BLaER1 (cell line): ENCODE results near the gene ANOS1.

Experiments
- H3K27ac ChIP-seq: shearing (Covaris generic); formaldehyde crosslinking; 2 replicates; pipeline ENCODE4 v1.8.1; 2022
- H3K27me3 ChIP-seq: shearing (Covaris generic); formaldehyde crosslinking; 2 replicates; pipeline ENCODE4 v1.8.1; 2022
- H3K36me3 ChIP-seq: shearing (Covaris generic); formaldehyde crosslinking; 2 replicates; pipeline ENCODE4 v1.8.1; 2022
- H3K4me1 ChIP-seq: shearing (Covaris generic); formaldehyde crosslinking; 2 replicates; pipeline ENCODE4 v1.8.1; 2022
- H3K4me2 ChIP-seq: shearing (Covaris generic); formaldehyde crosslinking; 2 replicates; pipeline ENCODE4 v1.8.1; 2022
- H3K4me3 ChIP-seq: shearing (Covaris generic); formaldehyde crosslinking; 2 replicates; pipeline ENCODE4 v1.8.1; 2022
- H3K9ac ChIP-seq: shearing (Covaris generic); formaldehyde crosslinking; 2 replicates; pipeline ENCODE4 v1.8.1; 2022
- H3K9me3 ChIP-seq: shearing (Covaris generic); formaldehyde crosslinking; 2 replicates; pipeline ENCODE4 v1.8.1; 2022
- H4K20me1 ChIP-seq: shearing (Covaris generic); formaldehyde crosslinking; 2 replicates; pipeline ENCODE4 v1.8.1; 2022
- Cebpa-rat ChIP-seq: shearing (Covaris generic); IDR thresholded peaks from 2 replicates; pipeline ENCODE4 v1.8.1; 2022

ANOS1 gene

GRCh38 chrX:8636497-8636896 lies 95.4 kb downstream of the ANOS1 start:
- TF ChIP-seq Cebpa-rat, result no peak
- Histone ChIP-seq H3K4me2 (no peak overlapping the region), H3K4me3 (no peak overlapping the region), H4K20me1 (no peaks in the 10 kb centered on the region), H3K36me3 (no peaks in the 10 kb centered on the region), H3K27me3 (no peaks in the 10 kb centered on the region), H3K9me3 (no peaks in the 10 kb centered on the region), H3K4me1 (no peaks in the 10 kb centered on the region), H3K27ac (no peak overlapping the region), H3K9ac (no peak overlapping the region)

GRCh38 chrX:8635812-8636211 lies 96.1 kb downstream of the ANOS1 start:
- no peaks in the 10 kb centered on the region for H3K9me3 ChIP-seq
- no peaks in the 10 kb centered on the region for H4K20me1 ChIP-seq
- H3K27ac ChIP-seq, result no peak overlapping the region
- H3K4me2 ChIP-seq, result no peak overlapping the region
- H3K36me3 ChIP-seq, result no peaks in the 10 kb centered on the region
- H3K4me1 ChIP-seq, result no peaks in the 10 kb centered on the region
- H3K4me3 ChIP-seq, result no peak overlapping the region
- TF ChIP-seq Cebpa-rat, result no peak
- no peaks in the 10 kb centered on the region for H3K27me3 ChIP-seq
- H3K9ac ChIP-seq, result no peak overlapping the region

- H3K27ac ChIP-seq, result no peak overlapping the region
- H4K20me1 ChIP-seq, result no peaks in the 10 kb centered on the region
- H3K36me3 ChIP-seq, result no peaks in the 10 kb centered on the region
- no peak overlapping the region for H3K9ac ChIP-seq
- H3K27me3 ChIP-seq, result no peaks in the 10 kb centered on the region
- H3K9me3 ChIP-seq, result no peaks in the 10 kb centered on the region
- H3K4me2 ChIP-seq, result no peak overlapping the region
- no peaks in the 10 kb centered on the region for H3K4me1 ChIP-seq
- no peak for TF ChIP-seq Cebpa-rat
- H3K4me3 ChIP-seq, result no peak overlapping the region
Measured at GRCh38 chrX:8632924-8633323, 99.0 kb downstream of the ANOS1 start.

GRCh38 chrX:8629871-8630270 lies 102.1 kb downstream of the ANOS1 start:
- no peaks in the 10 kb centered on the region for H3K9me3 ChIP-seq
- H3K36me3 ChIP-seq, result no peaks in the 10 kb centered on the region
- H3K9ac ChIP-seq, result no peak overlapping the region
- no peak overlapping the region for H3K27ac ChIP-seq
- no peaks in the 10 kb centered on the region for H3K27me3 ChIP-seq
- H3K4me3 ChIP-seq, result no peak overlapping the region
- TF ChIP-seq Cebpa-rat, result no peak
- no peaks in the 10 kb centered on the region for H3K4me1 ChIP-seq
- no peak overlapping the region for H3K4me2 ChIP-seq
- H4K20me1 ChIP-seq, result no peaks in the 10 kb centered on the region

- Histone ChIP-seq H3K4me3 (no peak overlapping the region), H3K27me3 (no peaks in the 10 kb centered on the region), H4K20me1 (no peaks in the 10 kb centered on the region), H3K4me1 (no peaks in the 10 kb centered on the region), H3K27ac (no peak overlapping the region), H3K9ac (no peak overlapping the region), H3K4me2 (no peak overlapping the region), H3K9me3 (no peaks in the 10 kb centered on the region), H3K36me3 (no peaks in the 10 kb centered on the region)
- TF ChIP-seq Cebpa-rat, result no peak
Measured at GRCh38 chrX:8627796-8628195, 104.1 kb downstream of the ANOS1 start.

- Histone ChIP-seq H4K20me1 (no peaks in the 10 kb centered on the region), H3K4me1 (no peaks in the 10 kb centered on the region), H3K36me3 (no peaks in the 10 kb centered on the region), H3K4me2 (no peak overlapping the region), H3K27me3 (no peaks in the 10 kb centered on the region), H3K9me3 (peaks cover 22% of the 10 kb centered on the region), H3K4me3 (no peak overlapping the region), H3K27ac (no peak overlapping the region), H3K9ac (no peak overlapping the region)
- no peak for TF ChIP-seq Cebpa-rat
Measured at GRCh38 chrX:8607326-8607725, 124.6 kb downstream of the ANOS1 start.

- no peak for TF ChIP-seq Cebpa-rat
- no peaks in the 10 kb centered on the region for H3K4me1 ChIP-seq
- H3K9ac ChIP-seq, result no peak overlapping the region
- H4K20me1 ChIP-seq, result no peaks in the 10 kb centered on the region
- no peak overlapping the region for H3K4me2 ChIP-seq
- no peaks in the 10 kb centered on the region for H3K27me3 ChIP-seq
- H3K36me3 ChIP-seq, result no peaks in the 10 kb centered on the region
- H3K27ac ChIP-seq, result no peak overlapping the region
- H3K9me3 ChIP-seq, result peaks cover 5% of the 10 kb centered on the region; the same call in 1 of the 2 replicates
- no peak overlapping the region for H3K4me3 ChIP-seq
Measured at GRCh38 chrX:8604131-8604530, 127.8 kb downstream of the ANOS1 start.

GRCh38 chrX:8591501-8591900 lies 140.4 kb downstream of the ANOS1 start:
- no peaks in the 10 kb centered on the region; the same call in 1 of the 2 replicates for H3K4me1 ChIP-seq
- H3K27ac ChIP-seq, result no peak overlapping the region
- no peak for TF ChIP-seq Cebpa-rat
- H4K20me1 ChIP-seq, result no peaks in the 10 kb centered on the region
- no peaks in the 10 kb centered on the region for H3K36me3 ChIP-seq
- H3K4me3 ChIP-seq, result no peak overlapping the region
- no peaks in the 10 kb centered on the region for H3K27me3 ChIP-seq
- H3K9ac ChIP-seq, result no peak overlapping the region
- no peaks in the 10 kb centered on the region for H3K9me3 ChIP-seq
- no peak overlapping the region for H3K4me2 ChIP-seq

- TF ChIP-seq Cebpa-rat, result no peak
- H3K27ac ChIP-seq, result no peak overlapping the region
- H3K36me3 ChIP-seq, result no peaks in the 10 kb centered on the region
- no peaks in the 10 kb centered on the region for H3K9me3 ChIP-seq
- H3K4me1 ChIP-seq, result peaks cover 5% of the 10 kb centered on the region; the same call in 1 of the 2 replicates
- H3K4me3 ChIP-seq, result no peak overlapping the region
- H3K27me3 ChIP-seq, result no peaks in the 10 kb centered on the region
- no peaks in the 10 kb centered on the region for H4K20me1 ChIP-seq
- H3K9ac ChIP-seq, result no peak overlapping the region
- 0 out of 2 replicates have a peak overlapping the region, but pooled peaks have one; percentile 7 for H3K4me2 ChIP-seq
Measured at GRCh38 chrX:8586953-8587352, 145.0 kb downstream of the ANOS1 start.

GRCh38 chrX:8579602-8580001 lies 152.3 kb downstream of the ANOS1 start:
- H3K4me3 ChIP-seq, result no peak overlapping the region
- no peak overlapping the region for H3K9ac ChIP-seq
- H3K36me3 ChIP-seq, result no peaks in the 10 kb centered on the region
- no peak for TF ChIP-seq Cebpa-rat
- no peaks in the 10 kb centered on the region for H4K20me1 ChIP-seq
- no peak overlapping the region for H3K4me2 ChIP-seq
- no peaks in the 10 kb centered on the region for H3K9me3 ChIP-seq
- peaks cover 5% of the 10 kb centered on the region; the same call in 1 of the 2 replicates for H3K4me1 ChIP-seq
- no peaks in the 10 kb centered on the region for H3K27me3 ChIP-seq
- no peak overlapping the region for H3K27ac ChIP-seq

- no peak for TF ChIP-seq Cebpa-rat
- no peak overlapping the region for H3K4me2 ChIP-seq
- no peaks in the 10 kb centered on the region for H4K20me1 ChIP-seq
- H3K9me3 ChIP-seq, result no peaks in the 10 kb centered on the region
- no peak overlapping the region for H3K4me3 ChIP-seq
- H3K27me3 ChIP-seq, result no peaks in the 10 kb centered on the region
- no peak overlapping the region for H3K27ac ChIP-seq
- no peaks in the 10 kb centered on the region for H3K36me3 ChIP-seq
- H3K9ac ChIP-seq, result no peak overlapping the region
- H3K4me1 ChIP-seq, result no peaks in the 10 kb centered on the region
Measured at GRCh38 chrX:8576821-8577220, 155.1 kb downstream of the ANOS1 start.
